Measurements from ENCODE around the gene RABGAP1L. TPM values are rescaled to one million over a fixed set of nuclear protein-coding genes. Genes with fewer than 3 reads are reported as not detected.
"Not testable (repeated sequence)": the region's sequence is repeated elsewhere in the genome, so short reads cannot be mapped to it uniquely, and the experiment has no call there.

Gene RABGAP1L
- total RNA-seq, 1 experiment from 2014 or later, result 76.9 TPM

GRCh38 chr1:174643206-174643605 is 483.9 kb downstream of the RABGAP1L start:
- Mint-ChIP-seq H3K4me3 (no peak overlapping the region), H3K27me3 (ENCODE audit: low read depth) (no peaks in the 10 kb centered on the region), H3K9me3 (no peaks in the 10 kb centered on the region), H3K4me1 (no peaks in the 10 kb centered on the region), H3K27ac (no peak overlapping the region), H3K36me3 (no peaks in the 10 kb centered on the region)
- ChIA-PET CTCF (interaction anchor here (1.3 kb wide), 1 partner anchor 381 kb away, joined by 3 read pairs; no protein-coding TSS in a partner anchor), POLR2A (no interaction called here)
- no peak for DNase-seq (ENCODE audit: low spot score)
- no peak for ATAC-seq
- TF ChIP-seq ZNF138 (CRISPR knock-in tag; conservative IDR thresholded peaks at IDR 0.05) (no peak), ZNF671 (CRISPR knock-in tag; IDR thresholded peaks at IDR 0.05) (no peak), JUN (CRISPR knock-in tag; IDR thresholded peaks at IDR 0.05) (no peak), ZBTB43 (CRISPR knock-in tag; IDR thresholded peaks at IDR 0.05) (no peak)

GRCh38 chr1:174649572-174649971 is 490.3 kb downstream of the RABGAP1L start:
- H3K36me3 Mint-ChIP-seq; POLR2A ChIA-PET; H3K27ac Mint-ChIP-seq; H3K27me3 Mint-ChIP-seq (ENCODE audit: low read depth); ATAC-seq; CTCF ChIA-PET; H3K9me3 Mint-ChIP-seq; DNase-seq (ENCODE audit: low spot score); H3K4me3 Mint-ChIP-seq: not testable (repeated sequence)
- H3K4me1 Mint-ChIP-seq, result peaks cover 22% of the 10 kb centered on the region

- Mint-ChIP-seq H3K36me3 (peaks cover 6% of the 10 kb centered on the region; the same call in 1 of the 2 replicates), H3K4me1 (peaks cover 22% of the 10 kb centered on the region), H3K4me3 (no peak overlapping the region), H3K27me3 (ENCODE audit: low read depth) (no peaks in the 10 kb centered on the region), H3K27ac (peak overlapping the region; percentile 37), H3K9me3 (peaks cover 18% of the 10 kb centered on the region)
- DNase-seq (ENCODE audit: low spot score), result peak; percentile 65
- ATAC-seq, result peak; percentile 78
- POLR2A ChIA-PET, result no interaction called here
- CTCF ChIA-PET, result interaction anchor here (1.3 kb wide), 1 partner anchor 390 kb away, joined by 4 read pairs; no protein-coding TSS in a partner anchor
- no peak for TF ChIP-seq MYBL2 (CRISPR knock-in tag; IDR thresholded peaks at IDR 0.05)
- no peak for TF ChIP-seq KAT7 (CRISPR knock-in tag; IDR thresholded peaks at IDR 0.05; ENCODE audit: borderline replicate concordance)
- TF ChIP-seq ATF6 (CRISPR knock-in tag; IDR thresholded peaks at IDR 0.05), result no peak
- TF ChIP-seq GTF2I (CRISPR knock-in tag; conservative IDR thresholded peaks at IDR 0.05), result no peak
- TF ChIP-seq AR (CRISPR knock-in tag; IDR thresholded peaks at IDR 0.05), result no peak
- TF ChIP-seq ERG (CRISPR knock-in tag; IDR thresholded peaks at IDR 0.05), result no peak
- no peak for TF ChIP-seq HMGXB4 (CRISPR knock-in tag; IDR thresholded peaks at IDR 0.05)
- TF ChIP-seq ZNF281 (CRISPR knock-in tag; IDR thresholded peaks at IDR 0.05), result no peak
- no peak for TF ChIP-seq NR1H2 (CRISPR knock-in tag; IDR thresholded peaks at IDR 0.05)
- no peak for TF ChIP-seq ATF1 (CRISPR knock-in tag; IDR thresholded peaks at IDR 0.05)
Observed at GRCh38 chr1:174652569-174653280, 493.4 kb downstream of the RABGAP1L start.
